ENCODE measurements around the gene OR52E4. TPM values are rescaled to one million over a fixed set of nuclear protein-coding genes. Genes with fewer than 3 reads are reported as not detected.

The OR52E4 gene
- not detected for total RNA-seq

- H3K36me3 Mint-ChIP-seq (ENCODE audit: low read depth): no peaks in the 10 kb centered on the region
- CTCF ChIA-PET: no interaction called here
- H3K4me1 Mint-ChIP-seq (ENCODE audit: low read depth): no peaks in the 10 kb centered on the region
- ATAC-seq: no peak
- H3K4me3 Mint-ChIP-seq: no peak within 1 kb of the TSS
- POLR2A ChIA-PET: no interaction called here
- no peak within 1 kb of the TSS for H3K27ac Mint-ChIP-seq
- no peak for DNase-seq
- no peaks in the 10 kb centered on the region for H3K9me3 Mint-ChIP-seq (ENCODE audit: insufficient read depth)
- peaks cover 7% of the 10 kb centered on the region for H3K27me3 Mint-ChIP-seq (ENCODE audit: low read depth)
These were observed at the start of gene OR52E4 for GRCh38 chr11:5880329-5880728. OR52E4 (plus strand) TSS chr11:5880629; CDS start chr11:5884293, 3,664 bp downstream.

- H3K4me3 Mint-ChIP-seq: no peak overlapping the region
- H3K27ac Mint-ChIP-seq: no peak overlapping the region
- no peak for ATAC-seq
- ChIA-PET POLR2A (no interaction called here), CTCF (no interaction called here)
- no peak for DNase-seq
- peaks cover 7% of the 10 kb centered on the region for H3K27me3 Mint-ChIP-seq (ENCODE audit: low read depth)
- no peaks in the 10 kb centered on the region for H3K4me1 Mint-ChIP-seq (ENCODE audit: low read depth)
- H3K36me3 Mint-ChIP-seq (ENCODE audit: low read depth): no peaks in the 10 kb centered on the region
- no peaks in the 10 kb centered on the region for H3K9me3 Mint-ChIP-seq (ENCODE audit: insufficient read depth)
These were observed 49.1 kb upstream of the OR52E4 start for GRCh38 chr11:5831196-5831829.

GRCh38 chr11:5833446-5833845 lies 47.0 kb upstream of the OR52E4 start:
- ATAC-seq (no peak), DNase-seq (no peak)
- Mint-ChIP-seq H3K4me1 (ENCODE audit: low read depth) (no peaks in the 10 kb centered on the region), H3K27me3 (ENCODE audit: low read depth) (peaks cover 7% of the 10 kb centered on the region), H3K36me3 (ENCODE audit: low read depth) (no peaks in the 10 kb centered on the region), H3K9me3 (ENCODE audit: insufficient read depth) (no peaks in the 10 kb centered on the region), H3K4me3 (no peak overlapping the region), H3K27ac (no peak overlapping the region)
- CTCF ChIA-PET: no interaction called here
- POLR2A ChIA-PET: no interaction called here

- no peak for DNase-seq
- Mint-ChIP-seq H3K4me1 (ENCODE audit: low read depth) (no peaks in the 10 kb centered on the region), H3K9me3 (ENCODE audit: insufficient read depth) (no peaks in the 10 kb centered on the region), H3K36me3 (ENCODE audit: low read depth) (no peaks in the 10 kb centered on the region), H3K27ac (no peak overlapping the region), H3K27me3 (ENCODE audit: low read depth) (peaks cover 4% of the 10 kb centered on the region), H3K4me3 (no peak overlapping the region)
- POLR2A ChIA-PET: no interaction called here
- no peak for ATAC-seq
- CTCF ChIA-PET: interaction anchor here (0.7 to 1.3 kb wide), 2 partner anchors 110 to 361 kb away, joined by 3 to 4 read pairs; no protein-coding TSS in a partner anchor
These were observed 42.7 kb upstream of the OR52E4 start for GRCh38 chr11:5837695-5838094.

- ChIA-PET CTCF (no interaction called here), POLR2A (no interaction called here)
- Mint-ChIP-seq H3K9me3 (ENCODE audit: insufficient read depth) (no peaks in the 10 kb centered on the region), H3K36me3 (ENCODE audit: low read depth) (no peaks in the 10 kb centered on the region), H3K4me3 (no peak within 1 kb of the TSS), H3K27ac (no peak within 1 kb of the TSS), H3K27me3 (ENCODE audit: low read depth) (no peaks in the 10 kb centered on the region), H3K4me1 (ENCODE audit: low read depth) (no peaks in the 10 kb centered on the region)
- DNase-seq: no peak
- ATAC-seq: no peak
These were observed 38.6 kb upstream of the OR52E4 start, which contains the start of gene OR52E6 for GRCh38 chr11:5841797-5842196. OR52E6 (minus strand) TSS chr11:5841897; CDS start chr11:5841897, 0 bp downstream.

GRCh38 chr11:5846701-5847100 lies 33.7 kb upstream of the OR52E4 start:
- Mint-ChIP-seq H3K27me3 (ENCODE audit: low read depth) (no peaks in the 10 kb centered on the region), H3K4me1 (ENCODE audit: low read depth) (no peaks in the 10 kb centered on the region), H3K4me3 (no peak overlapping the region), H3K9me3 (ENCODE audit: insufficient read depth) (no peaks in the 10 kb centered on the region), H3K27ac (no peak overlapping the region), H3K36me3 (ENCODE audit: low read depth) (no peaks in the 10 kb centered on the region)
- DNase-seq (no peak), ATAC-seq (no peak)
- CTCF ChIA-PET: no interaction called here
- POLR2A ChIA-PET: no interaction called here

- Mint-ChIP-seq H3K9me3 (ENCODE audit: insufficient read depth) (no peaks in the 10 kb centered on the region), H3K4me1 (ENCODE audit: low read depth) (no peaks in the 10 kb centered on the region), H3K4me3 (no peak overlapping the region), H3K36me3 (ENCODE audit: low read depth) (no peaks in the 10 kb centered on the region), H3K27ac (no peak overlapping the region), H3K27me3 (ENCODE audit: low read depth) (no peaks in the 10 kb centered on the region)
- DNase-seq (no peak), ATAC-seq (no peak)
- POLR2A ChIA-PET: no interaction called here
- CTCF ChIA-PET: no interaction called here
These were observed 32.7 kb upstream of the OR52E4 start for GRCh38 chr11:5847711-5848110.

GRCh38 chr11:5851002-5851401 lies 29.4 kb upstream of the OR52E4 start:
- Mint-ChIP-seq H3K36me3 (ENCODE audit: low read depth) (no peaks in the 10 kb centered on the region), H3K9me3 (ENCODE audit: insufficient read depth) (no peaks in the 10 kb centered on the region), H3K27ac (no peak overlapping the region), H3K4me3 (no peak overlapping the region), H3K4me1 (ENCODE audit: low read depth) (no peaks in the 10 kb centered on the region), H3K27me3 (ENCODE audit: low read depth) (peaks cover 3% of the 10 kb centered on the region)
- DNase-seq (no peak), ATAC-seq (no peak)
- CTCF ChIA-PET: no interaction called here
- POLR2A ChIA-PET: no interaction called here

GRCh38 chr11:5857590-5857989 lies 22.8 kb upstream of the OR52E4 start, which contains the start of gene OR52E8:
OR52E8 (minus strand) TSS chr11:5857690; CDS start chr11:5857690, 0 bp downstream.
- Mint-ChIP-seq H3K27me3 (ENCODE audit: low read depth) (peaks cover 8% of the 10 kb centered on the region), H3K4me3 (no peak within 1 kb of the TSS)
- CTCF ChIA-PET: no interaction called here

GRCh38 chr11:5865826-5866225 lies 14.6 kb upstream of the OR52E4 start:
- Mint-ChIP-seq H3K4me1 (ENCODE audit: low read depth) (no peaks in the 10 kb centered on the region), H3K9me3 (ENCODE audit: insufficient read depth) (no peaks in the 10 kb centered on the region), H3K36me3 (ENCODE audit: low read depth) (no peaks in the 10 kb centered on the region), H3K27ac (no peak overlapping the region), H3K4me3 (no peak overlapping the region), H3K27me3 (ENCODE audit: low read depth) (peaks cover 8% of the 10 kb centered on the region)
- ChIA-PET POLR2A (no interaction called here), CTCF (no interaction called here)
- DNase-seq (no peak), ATAC-seq (no peak)

More at GRCh38 chr11:5857590-5857989, 22.8 kb upstream of the OR52E4 start, which contains the start of gene OR52E8:
- POLR2A ChIA-PET: no interaction called here
- H3K9me3 Mint-ChIP-seq (ENCODE audit: insufficient read depth): no peaks in the 10 kb centered on the region
- DNase-seq (no peak), ATAC-seq (no peak)
- H3K4me1 Mint-ChIP-seq (ENCODE audit: low read depth): no peaks in the 10 kb centered on the region
- no peak within 1 kb of the TSS for H3K27ac Mint-ChIP-seq
- no peaks in the 10 kb centered on the region for H3K36me3 Mint-ChIP-seq (ENCODE audit: low read depth)

GRCh38 chr11:5878564-5878963 lies 1.9 kb upstream of the OR52E4 start:
- Mint-ChIP-seq H3K4me3 (no peak overlapping the region), H3K9me3 (ENCODE audit: insufficient read depth) (no peaks in the 10 kb centered on the region), H3K27ac (no peak overlapping the region), H3K4me1 (ENCODE audit: low read depth) (no peaks in the 10 kb centered on the region), H3K27me3 (ENCODE audit: low read depth) (peaks cover 7% of the 10 kb centered on the region), H3K36me3 (ENCODE audit: low read depth) (no peaks in the 10 kb centered on the region)
- ATAC-seq (no peak), DNase-seq (no peak)
- ChIA-PET CTCF (no interaction called here), POLR2A (no interaction called here)

GRCh38 chr11:5881756-5882155 lies 1.3 kb downstream of the OR52E4 start:
- Mint-ChIP-seq H3K27ac (no peak overlapping the region), H3K27me3 (ENCODE audit: low read depth) (peaks cover 7% of the 10 kb centered on the region), H3K4me1 (ENCODE audit: low read depth) (no peaks in the 10 kb centered on the region), H3K4me3 (no peak overlapping the region), H3K36me3 (ENCODE audit: low read depth) (no peaks in the 10 kb centered on the region), H3K9me3 (ENCODE audit: insufficient read depth) (no peaks in the 10 kb centered on the region)
- POLR2A ChIA-PET: no interaction called here
- CTCF ChIA-PET: interaction anchor here (1.1 kb wide), 1 partner anchor 9 kb away, joined by 3 read pairs; no protein-coding TSS in a partner anchor
- ATAC-seq: no peak
- no peak for DNase-seq

GRCh38 chr11:5887172-5887571 lies 6.7 kb downstream of the OR52E4 start:
- H3K4me1 Mint-ChIP-seq (ENCODE audit: low read depth): no peaks in the 10 kb centered on the region
- ATAC-seq: no peak
- ChIA-PET POLR2A (interaction anchor here (0.5 kb wide), 1 partner anchor 228 kb away, joined by 3 read pairs; no protein-coding TSS in a partner anchor), CTCF (no interaction called here)
- no peaks in the 10 kb centered on the region for H3K36me3 Mint-ChIP-seq (ENCODE audit: low read depth)
- no peak for DNase-seq
- H3K9me3 Mint-ChIP-seq (ENCODE audit: insufficient read depth): no peaks in the 10 kb centered on the region
- peaks cover 3% of the 10 kb centered on the region for H3K27me3 Mint-ChIP-seq (ENCODE audit: low read depth)
- H3K27ac Mint-ChIP-seq: no peak overlapping the region
- no peak overlapping the region for H3K4me3 Mint-ChIP-seq
